Small intestine (tissue), 7 donors: ENCODE results near the gene SLC12A9. TPM values are rescaled to one million over a fixed set of nuclear protein-coding genes. Genes with fewer than 3 reads are reported as not detected.

Source experiments
- DNase-seq, 2 donors: peaks; one replicate each; pipeline versions ENCODE4 v3.0.0 to v3.0.0-alpha.2; 2013
- FAIRE-seq: peaks from 2 replicates; lab custom pipeline; 2012; peaks lifted over from hg19 to GRCh38; lab: Jason Lieb, UNC
- H3K27ac ChIP-seq, 3 donors: one replicate each; pipeline ENCODE4 v1.5.1; 2013; ENCODE audit warnings: low read length in 2 of 3, mild to moderate bottlenecking in 2 of 3, control low read depth in 1 of 3, inconsistent platforms in 1 of 3, low read depth in 1 of 3, moderate library complexity in 1 of 3
- H3K27me3 ChIP-seq, 3 donors: one replicate each; pipeline ENCODE4 v1.6.1; 2013; ENCODE audit warnings: low read length in 3 of 3, inconsistent platforms in 1 of 3; ENCODE audit not compliant: control insufficient read depth in 3 of 3, insufficient read depth in 3 of 3
- H3K36me3 ChIP-seq, 3 donors: one replicate each; pipeline ENCODE4 v1.6.1; 2013; ENCODE audit warnings: low read length in 3 of 3, inconsistent platforms in 1 of 3, low read depth in 1 of 3, mild to moderate bottlenecking in 1 of 3, moderate library complexity in 1 of 3; ENCODE audit not compliant: control insufficient read depth in 3 of 3, insufficient read depth in 2 of 3
- H3K4me1 ChIP-seq, 3 donors: one replicate each; pipeline ENCODE4 v1.6.1; 2013; ENCODE audit warnings: low read length in 2 of 3, inconsistent platforms in 1 of 3, low read depth in 1 of 3, mild to moderate bottlenecking in 1 of 3, moderate library complexity in 1 of 3; ENCODE audit not compliant: control insufficient read depth in 3 of 3, insufficient read depth in 2 of 3
- H3K4me3 ChIP-seq, 3 donors: one replicate each; pipeline ENCODE4 v1.5.1; 2013; ENCODE audit warnings: low read length in 3 of 3, control low read depth in 1 of 3, inconsistent platforms in 1 of 3, low read depth in 1 of 3, mild to moderate bottlenecking in 1 of 3, moderate library complexity in 1 of 3
- H3K9me3 ChIP-seq, 2 donors: one replicate each; pipeline ENCODE4 v1.6.1; 2013; ENCODE audit warnings: low read depth in 1 of 2, low read length in 1 of 2; ENCODE audit not compliant: control insufficient read depth in 2 of 2, insufficient read depth in 1 of 2
- WGBS, 3 donors: extraction: QIAGEN DNeasy Blood & Tissue Kit; methylation state at CpG; one replicate each; pipeline ENCODE4 v1.1.7; 2013; 5-methylcytosine and 5-hydroxymethylcytosine counted together
- polyA plus RNA-seq, 4 donors: library from polyadenylated mRNA; stranded (reverse) in 3 of 4; unstranded in 1 of 4; fragments of 200-250 nt in 3 of 4; fragments of 120-200 nt in 1 of 4; gene quantifications; one replicate each; pipeline versions ENCODE4 v1.2.1 to v1.2.3, GENCODE V29; 2013
- donor health status: healthy with polysubstance abuse.
- donor health status: control.
- donor health status: control.
- donor health status: Bipolar disorder and iron deficiency.
- donor health status: healthy.

Gene SLC12A9
- polyA plus RNA-seq, 4 donors, result 10.5 to 28.8 (median 19.5) TPM

DNA sequence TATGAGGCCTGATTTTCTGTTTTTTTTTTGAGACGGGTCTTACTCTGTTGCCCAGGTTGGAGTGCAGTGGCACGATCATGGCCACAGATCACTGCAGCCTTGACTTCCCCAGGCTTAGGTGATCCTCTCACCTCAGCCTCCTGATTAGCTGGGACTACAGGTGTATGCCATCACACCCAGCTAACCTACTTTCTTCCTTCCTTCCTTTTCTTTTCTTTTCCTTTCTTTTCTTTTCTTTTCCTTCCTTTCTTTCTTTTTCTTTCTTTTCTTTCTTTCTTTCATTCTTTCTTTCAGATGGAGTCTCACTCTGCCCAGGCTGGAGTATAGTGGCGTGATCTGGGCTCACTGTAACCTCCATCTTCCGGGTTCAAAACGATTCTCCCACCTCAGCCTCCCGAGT is 26.2 kb downstream of the SLC12A9 start:
- H3K36me3 ChIP-seq, result peaks cover 18 to 80% (median 22%) of the 10 kb centered on the region in 3 donors
- FAIRE-seq, result no peak
- H3K27me3 ChIP-seq, result no peaks in the 10 kb centered on the region
- 64 to 81% (median 78%) methylated on average over 6 of the region's 6 CpGs for WGBS, 3 donors
- H3K4me3 ChIP-seq, result no peak overlapping the region
- no peak for DNase-seq
- H3K27ac ChIP-seq, result no peak overlapping the region
- no peaks in the 10 kb centered on the region for H3K9me3 ChIP-seq
- peaks cover 3 to 16% (median 14%) of the 10 kb centered on the region in 3 donors for H3K4me1 ChIP-seq

DNA sequence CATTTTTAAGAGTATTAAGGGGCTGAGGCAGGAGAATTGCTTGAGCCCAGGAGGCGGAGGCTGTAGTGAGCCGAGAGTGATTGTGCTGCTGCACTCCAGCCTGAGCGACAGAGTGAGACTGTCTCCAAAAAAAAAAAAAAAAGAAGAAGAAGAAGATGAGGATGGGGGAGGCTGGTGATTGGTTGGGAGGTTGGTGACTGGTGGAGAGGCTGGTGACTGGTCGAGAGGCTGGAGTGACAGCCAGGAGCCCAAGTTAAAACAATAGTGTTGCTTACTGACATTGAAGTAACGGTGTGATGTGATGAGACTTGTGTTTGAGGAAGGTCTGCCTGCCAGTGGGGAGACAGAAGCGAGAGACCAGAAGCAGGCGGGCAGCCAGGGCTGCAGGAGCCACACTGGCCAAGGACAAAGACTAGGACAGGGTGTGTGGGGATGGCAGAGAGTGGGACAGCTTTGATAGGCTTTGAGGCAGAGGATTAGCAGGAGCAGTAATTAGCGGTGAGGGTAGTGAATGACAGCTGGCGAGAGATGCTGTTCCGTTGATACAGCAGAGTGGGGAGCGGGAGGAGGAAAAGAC is 27.3 kb downstream of the SLC12A9 start:
- no peak overlapping the region for H3K27ac ChIP-seq
- FAIRE-seq (no peak), DNase-seq (no peak)
- no peaks in the 10 kb centered on the region for H3K27me3 ChIP-seq
- H3K9me3 ChIP-seq, result no peaks in the 10 kb centered on the region
- no peak overlapping the region for H3K4me3 ChIP-seq
- peaks cover 23 to 83% (median 28%) of the 10 kb centered on the region in 3 donors for H3K36me3 ChIP-seq
- WGBS, 3 donors, result 88 to 91% (median 89%) methylated on average over 11 of the region's 11 CpGs
- peaks cover 3 to 14% (median 7%) of the 10 kb centered on the region in 3 donors for H3K4me1 ChIP-seq

DNA sequence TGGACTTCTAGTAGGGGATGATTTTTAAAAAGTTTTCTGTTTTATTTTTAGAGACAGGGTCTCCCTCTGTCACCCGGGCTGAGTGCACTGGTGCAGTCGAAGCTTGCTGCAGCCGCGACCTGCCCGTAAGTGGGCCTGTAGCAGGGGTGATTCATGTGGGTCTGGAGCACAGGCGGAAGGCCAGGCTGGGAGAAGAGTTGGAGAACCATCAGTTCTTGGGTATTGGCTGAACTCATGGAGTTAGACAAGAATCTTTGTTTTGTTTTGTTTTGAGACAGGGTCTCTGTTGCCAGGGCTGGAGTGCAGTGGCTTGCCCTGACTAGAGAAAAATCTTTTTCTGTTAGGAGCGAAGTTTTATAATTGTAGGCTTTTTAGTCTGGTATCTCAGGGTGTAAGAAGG is 28.1 kb downstream of the SLC12A9 start:
- Histone ChIP-seq H3K4me3 (no peak overlapping the region), H3K4me1 (peaks cover 3 to 14% (median 13%) of the 10 kb centered on the region in 3 donors), H3K36me3 (peaks cover 30 to 91% (median 34%) of the 10 kb centered on the region in 3 donors), H3K9me3 (no peaks in the 10 kb centered on the region), H3K27me3 (no peaks in the 10 kb centered on the region), H3K27ac (no peak overlapping the region)
- DNase-seq, result no peak
- 87 to 95% (median 90%) methylated on average over 7 of the region's 7 CpGs for WGBS, 3 donors
- FAIRE-seq, result no peak

DNA sequence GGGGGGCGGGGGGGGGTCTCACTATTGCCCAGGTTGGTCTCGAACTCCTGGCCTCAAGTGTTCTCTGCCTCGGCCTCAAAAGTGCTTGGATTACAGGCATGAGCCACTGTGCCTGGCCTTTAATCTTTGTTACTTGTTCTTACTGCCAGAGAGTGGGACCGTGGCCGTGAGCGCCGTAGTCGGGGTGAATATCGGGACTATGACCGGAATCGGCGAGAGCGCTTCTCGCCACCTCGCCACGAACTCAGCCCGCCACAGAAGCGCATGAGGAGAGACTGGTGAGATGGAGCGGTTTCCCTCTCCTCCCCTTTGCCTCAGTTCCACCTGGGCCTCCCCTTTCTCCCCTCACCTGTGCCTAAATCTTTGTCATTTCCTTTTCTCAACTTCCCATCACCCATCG is 28.6 kb downstream of the SLC12A9 start:
- peaks cover 3 to 13% (median 9%) of the 10 kb centered on the region in 3 donors for H3K4me1 ChIP-seq
- H3K27me3 ChIP-seq, result no peaks in the 10 kb centered on the region
- no peaks in the 10 kb centered on the region for H3K9me3 ChIP-seq
- H3K27ac ChIP-seq, result no peak overlapping the region
- H3K36me3 ChIP-seq, result peaks cover 33 to 93% (median 38%) of the 10 kb centered on the region in 3 donors
- WGBS, 3 donors, result 96 to 97% (median 97%) methylated on average over 14 to 20 of the region's 20 CpGs
- DNase-seq (no peak), FAIRE-seq (no peak)
- H3K4me3 ChIP-seq, result no peak overlapping the region

DNA sequence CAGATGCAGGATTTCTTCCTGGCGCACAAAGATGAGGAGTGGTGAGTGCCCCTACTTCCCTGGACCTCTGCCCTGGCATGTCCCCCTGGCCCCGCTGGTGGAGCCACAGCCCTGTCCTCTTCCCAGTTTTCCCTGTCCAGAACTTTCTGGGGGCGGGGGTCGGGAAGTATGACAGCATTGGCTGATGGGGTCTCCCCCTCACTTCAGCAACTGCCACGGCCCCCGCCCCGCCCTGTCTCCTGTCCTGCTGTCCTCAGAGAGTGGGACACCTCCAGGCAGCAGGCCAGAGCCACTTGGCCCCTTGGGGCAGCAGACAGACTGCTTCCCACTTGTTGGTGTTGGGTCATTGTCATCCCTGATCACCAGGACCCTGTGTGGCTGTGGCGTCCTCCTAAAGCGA is 29.7 kb downstream of the SLC12A9 start:
- Histone ChIP-seq H3K27me3 (no peaks in the 10 kb centered on the region), H3K4me3 (no peak overlapping the region), H3K4me1 (peaks cover 0 to 6% (median 0%) of the 10 kb centered on the region in 3 donors), H3K36me3 (peaks cover 35 to 96% (median 47%) of the 10 kb centered on the region in 3 donors), H3K9me3 (no peaks in the 10 kb centered on the region), H3K27ac (no peak overlapping the region)
- no peak for FAIRE-seq
- WGBS, 3 donors, result 90 to 97% (median 96%) methylated on average over 9 of the region's 9 CpGs
- DNase-seq, result no peak

DNA sequence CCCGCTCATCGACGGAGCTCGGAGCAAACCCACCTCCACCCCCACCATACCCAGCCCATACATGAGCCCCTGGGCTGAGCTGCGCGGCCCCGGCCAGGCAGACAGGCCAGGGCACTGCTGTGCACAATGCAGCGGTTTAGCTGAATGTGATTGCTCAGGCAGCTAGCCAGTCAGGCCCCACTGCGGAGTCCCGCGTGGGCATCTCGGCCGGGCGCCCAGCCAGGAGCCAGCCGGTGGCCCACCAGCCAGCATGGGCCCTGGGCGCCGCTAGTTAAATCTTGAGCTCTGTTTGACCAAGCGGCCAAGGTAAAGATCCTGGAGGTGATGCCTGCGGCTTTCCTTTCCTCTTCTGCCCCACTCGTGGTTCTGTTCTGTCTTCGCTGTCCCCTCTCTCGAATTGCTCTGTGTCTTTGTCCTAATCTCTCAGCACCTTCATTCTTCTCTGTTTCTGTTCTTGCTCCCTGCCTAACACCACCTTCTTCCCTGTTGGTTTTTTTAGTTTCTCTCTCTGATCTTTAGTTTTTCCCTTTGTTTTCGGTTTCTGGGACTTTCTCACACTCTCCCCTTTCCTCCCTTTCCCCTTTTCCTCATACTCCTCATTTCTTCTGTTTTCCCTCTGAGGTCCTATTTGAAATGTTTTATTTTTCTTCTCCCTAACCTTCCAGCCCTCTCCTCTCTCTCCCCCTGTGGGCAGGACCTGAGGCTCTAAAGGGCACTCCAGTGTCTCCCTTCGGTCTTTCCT is 30.4 kb downstream of the SLC12A9 start:
- FAIRE-seq, result no peak

DNA sequence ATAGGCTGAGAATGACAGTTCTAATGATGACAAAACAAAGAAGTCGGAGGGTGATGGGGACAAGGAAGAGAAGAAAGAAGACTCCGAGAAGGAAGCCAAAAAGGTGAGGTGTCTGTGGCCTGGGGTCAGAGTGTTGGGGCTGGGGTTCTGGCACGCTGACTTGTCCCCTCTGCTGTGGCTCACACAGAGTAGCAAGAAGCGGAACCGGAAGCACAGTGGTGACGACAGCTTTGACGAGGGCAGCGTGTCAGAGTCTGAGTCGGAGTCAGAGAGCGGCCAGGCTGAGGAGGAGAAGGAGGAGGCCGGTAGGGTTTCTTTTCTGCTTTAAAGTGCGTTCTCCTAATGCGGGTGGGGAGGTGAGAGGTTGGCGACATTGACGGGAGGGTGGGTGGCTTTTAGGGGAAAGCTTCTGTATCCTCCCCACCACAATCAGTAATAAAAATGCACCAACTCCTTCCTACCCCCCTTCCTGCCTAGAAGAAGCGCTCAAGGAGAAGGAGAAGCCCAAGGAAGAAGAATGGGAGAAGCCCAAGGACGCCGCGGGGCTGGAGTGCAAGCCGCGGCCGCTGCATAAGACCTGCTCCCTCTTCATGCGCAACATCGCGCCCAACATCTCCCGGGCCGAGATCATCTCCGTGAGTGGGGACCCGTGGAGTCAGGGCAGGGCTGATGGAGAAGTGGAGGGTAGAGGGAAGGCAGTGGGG is 32.4 kb downstream of the SLC12A9 start:
- H3K9me3 ChIP-seq, result no peaks in the 10 kb centered on the region
- H3K27me3 ChIP-seq, result no peaks in the 10 kb centered on the region
- H3K4me3 ChIP-seq, result no peak overlapping the region
- DNase-seq, result no peak
- no peak overlapping the region for H3K27ac ChIP-seq
- peaks cover 0 to 25% (median 0%) of the 10 kb centered on the region in 3 donors for H3K4me1 ChIP-seq
- peaks cover 36 to 92% (median 45%) of the 10 kb centered on the region in 3 donors for H3K36me3 ChIP-seq
- FAIRE-seq, result no peak
- WGBS, 3 donors, result 92% methylated on average over 28 to 29 of the region's 29 CpGs

More for the DNA sequence above, 30.4 kb downstream of the SLC12A9 start:
- Histone ChIP-seq H3K36me3 (peaks cover 36 to 96% (median 47%) of the 10 kb centered on the region in 3 donors), H3K27me3 (no peaks in the 10 kb centered on the region), H3K4me1 (peaks cover 0 to 13% (median 0%) of the 10 kb centered on the region in 3 donors), H3K4me3 (no peak overlapping the region), H3K27ac (no peak overlapping the region), H3K9me3 (no peaks in the 10 kb centered on the region)
- DNase-seq, result no peak
- 94 to 97% (median 97%) methylated on average over 24 of the region's 24 CpGs for WGBS, 3 donors

DNA sequence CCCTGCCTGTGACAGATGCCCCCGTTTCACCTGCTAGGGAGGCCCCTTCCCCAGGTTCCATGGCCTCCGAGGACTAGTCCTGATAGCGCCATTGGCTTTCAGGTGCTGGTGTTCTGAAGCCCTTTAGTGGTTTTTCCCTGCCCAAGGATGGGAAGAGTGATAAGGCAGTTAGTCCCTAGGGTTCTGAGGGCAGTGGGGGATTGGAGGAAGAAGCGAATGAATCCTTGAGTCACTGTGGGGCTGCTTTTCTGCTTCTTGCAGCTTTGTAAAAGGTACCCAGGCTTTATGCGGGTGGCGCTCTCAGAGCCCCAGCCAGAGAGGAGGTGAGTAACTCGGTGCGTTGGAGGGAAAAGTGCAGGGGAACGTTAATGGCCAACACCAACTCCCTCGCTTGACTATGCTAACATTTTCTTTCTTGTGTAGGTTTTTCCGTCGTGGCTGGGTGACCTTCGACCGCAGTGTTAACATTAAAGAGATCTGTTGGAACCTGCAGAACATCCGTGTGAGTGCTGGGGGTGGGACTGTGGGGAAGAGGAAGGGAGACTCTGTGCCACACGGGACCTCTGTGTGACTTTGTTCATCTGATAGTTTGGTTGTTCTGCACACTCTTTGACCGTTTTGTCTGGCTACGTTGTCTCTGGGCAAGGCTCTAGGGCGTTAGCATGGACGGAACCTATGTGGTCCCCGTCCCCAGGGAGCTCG is 33.1 kb downstream of the SLC12A9 start:
- Histone ChIP-seq H3K9me3 (no peaks in the 10 kb centered on the region), H3K27ac (no peak overlapping the region), H3K36me3 (peaks cover 36 to 85% (median 45%) of the 10 kb centered on the region in 3 donors), H3K4me1 (peaks cover 0 to 32% (median 0%) of the 10 kb centered on the region in 3 donors), H3K27me3 (no peaks in the 10 kb centered on the region), H3K4me3 (no peak overlapping the region)
- 70 to 76% (median 75%) methylated on average over 22 of the region's 22 CpGs for WGBS, 3 donors
- FAIRE-seq, result no peak
- no peak for DNase-seq
